GM23338 (cell line): ENCODE results near the gene ZC2HC1B. TPM values are rescaled to one million over a fixed set of nuclear protein-coding genes. Genes with fewer than 3 reads are reported as not detected.

Source experiments
- ATAC-seq: fragments of 200-7000 bp; cut with Tn5 transposase; 3 replicates; pipeline ENCODE4 v1.9.1; 2020
- DNase-seq: peaks from one replicate; pipeline ENCODE4 v3.0.0-alpha.2; 2015; ENCODE audit warnings: low spot score
- H2AFZ ChIP-seq: fragments of 200-600 bp; sonication (generic); 2 replicates; pipeline ENCODE4 v1.8.0; 2016; ENCODE audit warnings: antibody characterized with exemption, mild to moderate bottlenecking, moderate library complexity
- H3F3A ChIP-seq: fragments of 200-600 bp; sonication (generic); replicated peaks from 2 replicates; pipeline ENCODE4 v1.8.0; 2017; ENCODE audit warnings: antibody characterized with exemption, mixed run types, low read depth
- H3K27ac ChIP-seq: fragments of 200-600 bp; sonication (generic); 2 replicates; pipeline ENCODE4 v1.6.1; 2016; ENCODE audit warnings: low read depth
- H3K27me3 ChIP-seq: fragments of 200-600 bp; sonication (generic); 2 replicates; pipeline ENCODE4 v1.8.0; 2016; ENCODE audit warnings: mild to moderate bottlenecking, mixed run types, moderate library complexity; ENCODE audit not compliant: insufficient read depth
- H3K36me3 ChIP-seq: fragments of 200-600 bp; sonication (generic); 2 replicates; pipeline ENCODE4 v1.8.0; 2016; ENCODE audit warnings: mild to moderate bottlenecking; ENCODE audit not compliant: insufficient read depth
- H3K4me1 ChIP-seq: fragments of 200-600 bp; sonication (generic); 2 replicates; pipeline ENCODE4 v1.8.0; 2016; ENCODE audit warnings: mild to moderate bottlenecking, moderate library complexity; ENCODE audit not compliant: insufficient read depth
- H3K4me2 ChIP-seq: fragments of 200-600 bp; sonication (generic); 2 replicates; pipeline ENCODE4 v1.7.1; 2017; ENCODE audit warnings: mixed run types
- H3K4me3 ChIP-seq: fragments of 200-600 bp; sonication (generic); 2 replicates; pipeline ENCODE4 v1.6.1; 2016; ENCODE audit warnings: mixed run types
- H3K79me2 ChIP-seq: fragments of 200-600 bp; sonication (generic); replicated peaks from 2 replicates; pipeline ENCODE4 v1.8.0; 2017; ENCODE audit warnings: mild to moderate bottlenecking; ENCODE audit not compliant: insufficient read depth
- H3K9me2 ChIP-seq: fragments of 200-600 bp; sonication (generic); 2 replicates; pipeline ENCODE4 v1.8.0; 2017; ENCODE audit not compliant: insufficient read depth
- H4K20me1 ChIP-seq: fragments of 200-600 bp; sonication (generic); replicated peaks from 2 replicates; pipeline ENCODE4 v1.8.0; 2017; ENCODE audit warnings: mild to moderate bottlenecking; ENCODE audit not compliant: insufficient read depth
- H3K27ac Mint-ChIP-seq: 2 replicates; pipeline ENCODE4 v1.8.0; 2020; ENCODE audit warnings: inconsistent platforms, mild to moderate bottlenecking, moderate library complexity, mixed read lengths
- H3K27me3 Mint-ChIP-seq: 3 replicates; pipeline ENCODE4 v1.8.0; 2022; ENCODE audit warnings: low read depth, mild to moderate bottlenecking, moderate library complexity, mixed read lengths, inconsistent platforms; ENCODE audit not compliant: insufficient read depth, poor library complexity
- H3K36me3 Mint-ChIP-seq: 3 replicates; pipeline ENCODE4 v1.8.0; 2021; ENCODE audit warnings: low read depth, mild to moderate bottlenecking, inconsistent platforms, moderate library complexity, mixed read lengths
- H3K4me1 Mint-ChIP-seq: 3 replicates; pipeline ENCODE4 v1.8.0; 2020; ENCODE audit warnings: mild to moderate bottlenecking, inconsistent platforms, mixed read lengths
- H3K4me3 Mint-ChIP-seq: 3 replicates; pipeline ENCODE4 v1.8.0; 2021; ENCODE audit warnings: moderate library complexity, mild to moderate bottlenecking, inconsistent platforms, mixed read lengths
- H3K9me3 Mint-ChIP-seq: 3 replicates; pipeline ENCODE4 v1.8.0; 2020; ENCODE audit warnings: moderate library complexity, mild to moderate bottlenecking, inconsistent platforms, mixed read lengths
- CREB1 ChIP-seq: fragments of 250-450 bp; sonication (Bioruptor Pico); IDR thresholded peaks from 2 replicates; pipeline ENCODE4 v1.5.0; 2020; ENCODE audit warnings: low read depth, mild to moderate bottlenecking, moderate library complexity
- CTCF ChIP-seq, 2 experiments: fragments of 200-600 bp in 1 of 2; sonication (generic) in 1 of 2; conservative IDR thresholded peaks; 2 replicates each; pipeline versions ENCODE4 v1.5.1 to v1.6.1; 2016 to 2017; ENCODE audit warnings: antibody characterized with exemption in 2 of 2, low read depth in 2 of 2, mild to moderate bottlenecking in 2 of 2, moderate library complexity in 1 of 2
- ETS1 ChIP-seq: IDR thresholded peaks from 2 replicates; pipeline ENCODE4 v1.6.1; 2016; ENCODE audit warnings: antibody characterized with exemption
- EZH2 ChIP-seq: fragments of 200-600 bp; sonication (generic); IDR thresholded peaks from one replicate; pipeline ENCODE4 v1.8.0; 2017; ENCODE audit warnings: antibody characterized with exemption, mild to moderate bottlenecking, low read depth; ENCODE audit not compliant: unreplicated experiment
- EZH2phosphoT487 ChIP-seq: fragments of 200-600 bp; sonication (generic); IDR thresholded peaks from one replicate; pipeline ENCODE4 v1.8.1; 2018; ENCODE audit warnings: antibody characterized with exemption; ENCODE audit not compliant: unreplicated experiment
- JUNB ChIP-seq: IDR thresholded peaks from one replicate; pipeline ENCODE4 v1.6.1; 2016; ENCODE audit warnings: antibody characterized with exemption; ENCODE audit not compliant: unreplicated experiment
- NANOG ChIP-seq: IDR thresholded peaks from 2 replicates; pipeline ENCODE4 v1.6.1; 2016; ENCODE audit warnings: antibody characterized with exemption, borderline replicate concordance
- POLR2AphosphoS5 ChIP-seq: IDR thresholded peaks from 2 replicates; pipeline ENCODE4 v1.6.1; 2016; ENCODE audit warnings: antibody characterized with exemption, low read depth
- REST ChIP-seq: IDR thresholded peaks from one replicate; pipeline ENCODE4 v1.6.1; 2018; ENCODE audit warnings: antibody characterized with exemption; ENCODE audit not compliant: unreplicated experiment
- STAT1 ChIP-seq: IDR thresholded peaks from one replicate; pipeline ENCODE4 v1.6.1; 2016; ENCODE audit warnings: antibody characterized with exemption; ENCODE audit not compliant: unreplicated experiment
- ZNF114 ChIP-seq: fragments of 250-450 bp; sonication (Bioruptor Pico); IDR thresholded peaks from 2 replicates; pipeline ENCODE4 v1.5.0; 2020; ENCODE audit warnings: mild to moderate bottlenecking, moderate library complexity
- ZNF331 ChIP-seq: fragments of 250-450 bp; sonication (Bioruptor Pico); IDR thresholded peaks from 2 replicates; pipeline ENCODE4 v1.5.0; 2020; ENCODE audit warnings: low read depth, mild to moderate bottlenecking, moderate library complexity
- ZNF462 ChIP-seq: fragments of 250-450 bp; sonication (Bioruptor Pico); IDR thresholded peaks from 2 replicates; pipeline ENCODE4 v1.5.0; 2020; ENCODE audit warnings: mild to moderate bottlenecking, moderate library complexity
- polyA plus RNA-seq: library from polyadenylated mRNA; unstranded; fragments of >200 nt; fragmentation: Nextera tagmentation; extraction: Ambion mirVana; gene quantifications from 2 replicates; pipeline ENCODE4 v1.2.1, GENCODE V29; 2016
- total RNA-seq: library from RNA; depleted of rRNA; stranded (reverse); fragments of >200 nt; shearing (Covaris generic); gene quantifications from 2 replicates; pipeline ENCODE4 v1.2.3, GENCODE V29; 2014

The ZC2HC1B gene
- total and polyA plus RNA-seq, 2 experiments from 2014 or later = not detected

GRCh38 chr6:143842902-143843676, 21.2 kb upstream of the ZC2HC1B start, which contains the start of gene LTV1:
TSS of gene LTV1 (plus strand) at chr6:143843338. CDS start at chr6:143843478, 140 bp downstream.
- H3K27ac Mint-ChIP-seq = peak within 1 kb of the TSS; percentile 95

More at GRCh38 chr6:143842902-143843676, 21.2 kb upstream of the ZC2HC1B start, which contains the start of gene LTV1:
- peaks cover 5% of the 10 kb centered on the region for H3K27me3 Mint-ChIP-seq
- Histone ChIP-seq H3K9me2 (no peaks in the 10 kb centered on the region), H2AFZ (peak within 1 kb of the TSS; percentile 64; the same call in 1 of the 2 replicates), H3K27ac (peak within 1 kb of the TSS; percentile 84), H3F3A (no peaks in the 10 kb centered on the region), H3K79me2 (peaks cover 49% of the 10 kb centered on the region), H3K4me2 (peak within 1 kb of the TSS; percentile 95), H4K20me1 (0 out of 2 replicates have a peak, but pooled peaks cover 10% of the 10 kb centered on the region), H3K4me1 (peaks cover 12% of the 10 kb centered on the region), H3K4me3 (peak within 1 kb of the TSS; percentile 91), H3K36me3 (peaks cover 38% of the 10 kb centered on the region), H3K27me3 (no peaks in the 10 kb centered on the region)
- peaks cover 11% of the 10 kb centered on the region for H3K4me1 Mint-ChIP-seq
- peaks cover 44% of the 10 kb centered on the region for H3K36me3 Mint-ChIP-seq
- H3K4me3 Mint-ChIP-seq = peak within 1 kb of the TSS; percentile 96
- DNase-seq (peak; percentile 98), ATAC-seq (peak; percentile 97)
- H3K9me3 Mint-ChIP-seq = no peaks in the 10 kb centered on the region
- TF ChIP-seq REST = no peak
- peak; percentile 49; the same call in 1 of the 2 replicates for TF ChIP-seq ETS1
- no peak for TF ChIP-seq ZNF114 (CRISPR knock-in tag)
- TF ChIP-seq ZNF462 (CRISPR knock-in tag) = no peak
- TF ChIP-seq JUNB = no peak
- no peak for TF ChIP-seq NANOG
- TF ChIP-seq STAT1 = no peak
- no peak for TF ChIP-seq EZH2
- TF ChIP-seq CTCF (conservative IDR thresholded peaks at IDR 0.05; ENCODE audit: low read depth in 2 of 2) = 0 out of 4 replicates have a peak, but pooled peaks of 1 of the 2 experiments have one; percentile 1
- TF ChIP-seq POLR2AphosphoS5 = peak; percentile 77
- no peak for TF ChIP-seq ZNF331 (CRISPR knock-in tag)
- TF ChIP-seq EZH2phosphoT487 = no peak
- TF ChIP-seq CREB1 (CRISPR knock-in tag) = peak; percentile 90
